GM18868 (cell line): ENCODE results near the gene NAA10.

Experiments
- ATAC-seq: cut with Tn5 transposase; IDR thresholded peaks from one replicate; pipeline ENCODE4 v1.9.1; 2021; ENCODE audit warnings: mild to moderate bottlenecking, moderate library complexity; ENCODE audit not compliant: unreplicated experiment

The NAA10 gene

DNA sequence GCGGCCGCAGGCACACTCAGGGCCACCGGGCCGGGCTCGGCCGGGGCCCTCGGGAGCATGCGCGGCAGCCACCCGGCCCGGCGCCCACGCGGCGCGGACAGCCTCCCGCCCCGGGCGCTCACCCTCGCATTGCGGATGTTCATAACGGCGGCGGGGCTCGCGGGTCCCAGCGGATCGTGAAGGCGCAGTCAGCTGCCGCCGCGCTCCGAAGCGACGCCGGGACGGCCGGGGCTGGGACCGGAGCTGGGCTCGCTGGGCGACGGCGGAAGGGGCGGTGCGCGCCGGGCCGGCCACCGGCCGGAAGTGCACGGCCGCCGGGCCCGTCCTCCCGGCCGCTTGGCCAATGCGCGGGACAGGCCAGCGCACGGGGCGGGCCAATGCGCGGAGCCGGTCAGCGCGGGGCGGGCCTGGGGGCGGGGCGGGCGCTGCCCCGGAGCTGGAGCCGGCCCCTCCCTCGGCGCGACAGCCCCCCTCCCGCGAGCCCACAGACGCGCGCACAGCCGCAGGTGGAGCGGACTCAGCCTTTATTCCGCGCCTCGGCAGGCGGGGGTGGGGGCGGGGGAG is at the start of gene NAA10:
NAA10 (minus strand) TSS at position 276 of the 564 bp plus-strand sequence; CDS start at position 143, 133 bp downstream.
- ATAC-seq, result peak; percentile 87

DNA sequence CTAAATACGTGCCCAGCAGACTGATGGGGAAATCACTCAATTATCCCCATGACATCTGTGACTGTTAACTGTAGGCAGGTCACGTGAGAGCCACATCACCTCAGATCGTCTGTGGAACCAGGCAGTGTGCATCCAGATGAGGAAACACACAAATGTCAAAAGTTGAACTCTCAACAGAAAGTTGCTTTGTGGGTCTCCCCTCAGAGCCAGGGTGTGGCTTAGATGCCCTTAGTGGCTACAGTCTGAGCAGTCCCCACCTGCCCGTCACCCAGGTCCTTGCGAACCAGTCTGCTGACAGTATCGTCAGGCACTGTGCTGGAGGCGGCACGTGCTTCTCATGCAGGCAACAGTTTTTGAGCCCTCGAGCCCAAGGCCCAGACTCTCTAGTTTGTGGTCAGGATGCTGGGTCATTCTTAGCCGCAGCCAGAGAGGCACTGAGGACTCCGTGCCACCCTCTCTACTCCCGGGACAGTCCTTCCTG is 48.5 kb upstream of the NAA10 start:
- no peak for ATAC-seq

DNA sequence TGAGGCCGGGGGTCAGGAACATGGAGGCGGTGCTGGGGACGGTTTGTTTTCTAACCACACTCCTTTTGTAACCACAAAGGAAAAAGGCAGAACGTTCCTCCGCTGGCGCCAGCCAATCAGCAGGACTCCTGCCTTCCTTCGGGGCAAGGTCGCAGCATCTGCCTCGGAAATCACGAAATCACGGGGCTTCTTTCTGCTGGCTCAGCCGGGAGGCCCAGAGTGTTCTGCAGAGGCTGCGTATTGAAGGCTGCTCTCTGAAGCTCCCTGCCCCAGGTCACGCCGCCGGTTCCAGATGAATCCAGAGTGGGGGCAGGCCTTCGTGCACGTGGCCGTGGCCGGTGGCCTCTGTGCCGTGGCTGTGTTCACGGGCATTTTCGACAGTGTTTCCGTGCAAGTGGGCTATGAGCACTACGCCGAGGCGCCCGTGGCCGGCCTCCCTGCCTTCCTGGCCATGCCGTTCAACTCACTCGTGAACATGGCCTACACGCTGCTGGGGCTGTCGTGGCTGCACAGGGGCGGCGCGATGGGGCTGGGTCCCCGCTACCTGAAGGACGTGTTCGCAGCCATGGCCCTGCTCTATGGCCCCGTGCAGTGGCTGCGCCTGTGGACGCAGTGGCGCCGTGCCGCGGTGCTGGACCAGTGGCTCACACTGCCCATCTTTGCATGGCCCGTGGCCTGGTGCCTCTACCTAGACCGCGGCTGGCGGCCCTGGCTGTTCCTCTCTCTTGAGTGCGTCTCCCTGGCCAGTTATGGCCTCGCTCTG is 47.1 kb upstream of the NAA10 start:
- ATAC-seq, result no peak

DNA sequence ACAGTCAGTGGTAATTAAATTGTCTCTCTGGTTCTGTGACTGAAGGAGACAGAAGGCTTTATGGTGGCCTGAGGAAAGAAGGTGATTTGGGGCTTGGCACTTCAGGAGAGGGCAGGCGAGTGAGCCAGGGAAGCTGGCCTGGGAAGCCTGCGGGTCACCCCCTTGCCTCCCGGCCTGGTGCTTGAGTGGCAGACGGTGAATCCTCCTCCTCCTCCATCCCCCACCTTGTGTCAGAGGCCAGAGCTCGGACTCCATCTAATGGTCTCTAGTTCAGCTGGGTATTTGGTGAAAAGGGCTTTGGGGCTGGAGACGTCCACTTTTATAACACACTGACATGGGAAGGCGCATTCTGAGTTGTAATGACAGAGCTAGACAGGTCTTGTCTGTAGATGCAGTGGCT is 46.4 kb upstream of the NAA10 start:
- ATAC-seq, result no peak

DNA sequence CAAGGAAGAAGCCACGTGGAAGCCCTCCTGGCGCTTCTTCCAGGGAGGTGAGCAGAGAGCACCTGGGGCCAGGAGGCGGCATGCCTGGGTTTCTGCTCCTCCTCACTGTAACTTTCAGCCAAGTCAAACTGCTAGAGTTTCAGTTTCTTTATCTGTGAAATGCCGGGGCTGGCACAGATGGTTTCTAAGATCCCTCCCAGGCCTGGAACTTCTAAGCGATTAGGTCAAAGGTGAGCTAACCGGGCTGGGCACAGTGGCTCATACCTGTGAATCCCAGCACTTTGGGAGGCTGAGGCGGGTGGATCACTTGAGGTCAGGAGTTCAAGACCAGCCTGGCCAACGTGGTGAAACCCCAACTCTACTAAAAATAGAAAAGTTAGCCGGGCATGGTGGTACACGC is 45.6 kb upstream of the NAA10 start:
- ATAC-seq, result peak; percentile 36

DNA sequence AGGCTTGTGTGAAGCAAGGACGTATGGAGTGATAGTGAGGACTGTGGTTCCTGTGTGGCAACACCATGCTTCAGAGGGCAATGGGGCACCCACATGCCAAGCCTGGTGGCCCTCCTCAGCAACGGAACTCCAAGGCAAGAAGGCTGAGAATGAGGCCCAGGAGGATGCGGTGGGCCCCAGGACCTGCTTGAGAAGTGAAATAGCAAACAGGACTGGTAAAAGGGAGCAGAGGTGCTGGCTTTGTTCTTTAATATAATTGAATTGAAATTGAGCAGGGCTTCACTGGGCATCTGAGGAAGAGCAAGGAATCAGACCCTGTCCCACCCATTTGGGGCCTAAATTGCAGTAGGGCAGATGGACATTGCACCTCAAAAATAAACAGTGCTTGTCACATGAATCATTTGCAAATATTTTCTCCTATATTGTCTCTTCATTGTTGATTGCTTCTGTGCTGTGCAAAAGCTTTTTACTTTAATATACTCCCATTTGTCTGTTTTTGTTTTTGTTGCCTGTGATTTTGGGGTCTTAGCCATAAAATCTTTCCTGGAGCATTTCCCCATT is 40.0 kb upstream of the NAA10 start:
- ATAC-seq, result no peak

DNA sequence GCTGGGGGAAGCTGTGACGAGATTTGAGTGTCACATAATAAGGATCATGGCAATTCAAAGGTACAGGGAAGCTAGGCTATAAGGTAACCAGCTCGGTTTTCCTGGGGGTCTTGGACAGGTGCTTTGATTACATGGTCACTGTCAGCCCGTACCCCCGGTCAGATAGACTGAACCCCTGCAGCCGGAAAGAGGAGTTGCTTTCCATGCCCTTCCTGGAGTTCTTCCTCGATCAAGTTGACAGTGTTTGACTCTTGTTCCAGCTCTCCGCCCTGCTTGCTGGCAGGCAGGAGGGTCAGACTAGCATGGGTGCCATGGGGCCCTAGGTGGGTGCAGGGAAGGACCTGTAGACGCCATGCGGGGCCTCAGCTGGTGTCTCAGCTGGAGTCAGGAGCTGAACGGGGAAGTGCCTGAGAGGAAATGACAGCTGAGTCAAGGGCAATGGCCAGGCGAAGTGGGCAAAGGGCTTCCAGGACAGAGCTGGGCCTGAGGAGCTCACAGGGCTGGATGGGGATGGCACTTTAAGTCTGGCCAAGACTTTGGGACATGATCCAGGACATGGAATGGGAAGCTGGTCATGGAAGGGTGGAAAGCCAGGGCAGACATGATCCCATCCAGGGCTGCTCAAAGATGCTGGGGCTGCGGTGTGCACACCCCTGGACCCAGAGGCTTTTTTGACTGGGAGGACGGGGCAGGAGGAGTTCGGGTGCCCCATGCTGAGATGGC is 39.3 kb upstream of the NAA10 start:
- no peak for ATAC-seq

DNA sequence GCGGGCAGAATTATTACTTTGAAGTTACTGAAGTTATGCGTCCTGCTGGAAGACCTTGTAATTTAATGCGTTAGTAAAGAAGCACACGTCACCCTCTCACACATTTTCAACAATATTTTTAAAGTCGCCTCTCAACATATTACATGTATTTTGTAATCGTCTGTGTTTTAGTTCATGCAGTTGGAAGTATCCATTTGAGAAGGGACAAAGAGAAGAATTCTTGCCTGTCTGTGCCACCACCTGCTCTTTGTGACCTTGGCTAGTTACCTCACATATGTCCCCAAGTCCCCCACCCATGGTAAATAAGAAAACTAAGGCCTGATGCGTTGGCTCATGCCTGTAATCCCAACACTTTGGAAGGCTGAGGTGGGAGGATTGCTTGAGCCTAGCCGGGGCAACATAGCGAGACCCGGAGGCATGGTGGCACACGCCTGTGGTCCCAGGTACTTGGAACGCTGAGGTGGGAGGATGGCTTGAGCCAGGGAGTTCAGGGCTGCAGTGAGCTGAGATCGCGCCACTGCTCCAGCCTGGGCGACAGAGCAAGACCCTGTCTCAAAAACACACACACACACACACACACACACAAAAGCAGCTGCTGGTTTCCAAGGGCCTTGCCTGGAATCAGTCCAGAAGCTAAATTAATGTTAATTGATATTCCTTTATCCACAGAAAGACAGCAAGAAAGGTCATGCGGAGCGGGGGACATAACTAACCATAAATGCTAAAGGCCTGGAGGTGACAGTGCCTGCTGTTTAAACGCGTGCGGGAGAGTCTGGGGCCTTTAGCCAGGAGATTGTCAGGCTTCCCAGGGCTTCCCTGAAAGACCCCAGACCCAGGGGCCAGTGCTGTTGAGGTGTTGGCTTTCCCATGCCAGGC is 38.5 kb upstream of the NAA10 start:
- ATAC-seq, result no peak

DNA sequence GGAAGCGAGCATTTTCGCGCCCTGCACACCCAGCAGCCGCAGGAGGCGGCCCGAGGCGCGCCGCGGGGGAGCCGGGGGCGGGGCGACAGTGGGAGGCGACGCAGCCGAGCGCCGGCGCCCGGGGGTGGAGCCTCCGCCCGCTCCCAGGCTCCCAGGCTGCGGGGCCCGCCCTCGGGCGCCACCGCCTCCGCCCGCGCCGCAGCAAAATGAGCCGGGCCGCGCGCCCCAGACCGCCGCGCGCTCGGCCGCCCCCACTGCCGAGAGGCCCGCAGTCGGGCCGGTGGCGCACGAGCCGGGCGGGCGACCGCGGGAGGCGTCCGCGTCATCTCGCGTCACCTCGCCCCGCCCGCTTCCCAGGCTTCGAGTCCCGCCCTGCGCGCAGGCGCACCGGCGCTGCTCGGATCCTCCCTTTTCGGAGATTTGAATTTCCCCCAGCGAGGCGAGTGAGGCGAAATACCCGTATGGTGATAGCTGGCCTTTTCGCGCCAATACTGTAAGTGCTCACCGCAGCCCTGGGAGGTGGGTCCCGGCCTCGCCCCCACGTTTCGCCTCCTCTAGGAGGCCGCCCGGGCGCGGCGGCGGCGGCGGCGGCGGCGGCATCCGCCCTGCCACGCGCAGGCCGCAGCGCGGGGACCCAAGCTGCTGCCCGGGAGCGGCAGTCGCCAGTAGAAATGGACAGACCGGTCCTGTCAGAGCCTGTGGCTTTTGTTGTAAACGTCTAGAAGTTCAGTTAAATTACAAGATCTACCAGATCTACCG is 37.7 kb upstream of the NAA10 start, which contains the start of gene TMEM187:
TMEM187 (plus strand) TSS at position 387 of the 759 bp plus-strand sequence. CDS start 9,309 bp downstream, outside the sequence.
- peak; percentile 47 for ATAC-seq

DNA sequence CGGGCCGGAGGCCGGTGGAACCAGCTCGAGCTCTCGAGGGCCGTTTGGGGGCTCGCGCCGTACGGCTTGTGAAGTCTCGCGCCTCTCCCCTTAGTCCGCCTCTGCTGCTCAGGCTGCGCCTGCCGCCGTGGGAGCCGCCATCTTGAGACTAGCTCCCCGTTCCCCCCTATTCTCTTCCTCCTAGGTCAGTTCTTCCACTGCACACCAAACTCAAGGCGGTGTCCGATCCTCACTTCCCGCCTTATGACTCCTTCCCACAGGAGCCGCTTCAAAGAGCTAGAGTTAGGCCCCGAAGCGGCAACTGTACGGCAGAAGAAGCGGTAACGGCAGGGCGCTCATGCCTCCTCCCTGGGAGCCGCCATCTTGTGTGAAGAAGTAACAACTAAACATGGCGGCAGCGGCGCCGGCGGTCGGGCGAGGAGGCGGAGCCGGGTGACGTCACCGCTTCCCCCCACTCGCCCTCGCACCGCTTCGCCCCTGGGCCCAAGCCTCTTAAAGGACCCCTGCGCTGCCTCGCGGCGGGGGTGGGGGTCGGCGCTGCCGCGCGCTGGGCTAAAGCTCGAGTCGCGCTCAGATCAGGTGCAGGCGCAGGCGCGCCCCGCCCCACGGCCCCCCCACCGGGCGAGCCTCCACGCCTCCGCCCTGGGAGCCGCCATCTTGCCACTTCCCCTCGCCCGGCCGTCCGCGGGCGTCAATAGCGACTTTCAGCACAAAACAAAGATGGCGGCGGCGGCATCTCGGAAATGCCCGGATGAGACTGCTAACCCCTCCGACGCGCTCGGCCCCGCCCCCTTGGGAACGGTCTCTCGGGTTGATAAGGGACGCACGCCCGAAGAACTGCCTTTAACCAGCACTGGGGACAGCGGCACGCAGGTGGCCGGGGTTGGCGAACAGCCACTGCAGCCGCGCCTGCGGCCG is 36.9 kb upstream of the NAA10 start, which contains the start of gene HCFC1:
HCFC1 (minus strand) TSS at position 369 of the 918 bp plus-strand sequence. CDS start 978 bp downstream, outside the sequence.
- peak; percentile 34 for ATAC-seq

DNA sequence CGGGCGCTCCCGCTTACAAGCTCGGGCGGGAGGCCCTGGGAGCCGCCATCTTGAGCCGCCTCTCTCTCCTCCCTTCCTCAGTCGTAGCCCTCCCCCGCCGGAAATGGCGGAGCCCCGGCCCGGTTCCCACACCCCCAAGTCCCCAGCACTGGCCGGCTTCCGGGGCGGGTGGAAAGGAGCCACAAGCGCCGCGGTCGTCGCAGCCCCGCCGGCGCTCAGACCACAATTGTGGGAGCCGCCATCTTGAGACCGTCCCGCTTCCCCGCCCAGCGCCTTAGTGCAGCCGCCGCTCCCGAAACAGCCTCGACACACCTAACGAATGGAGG is 36.2 kb upstream of the NAA10 start:
- ATAC-seq, result peak; percentile 29

DNA sequence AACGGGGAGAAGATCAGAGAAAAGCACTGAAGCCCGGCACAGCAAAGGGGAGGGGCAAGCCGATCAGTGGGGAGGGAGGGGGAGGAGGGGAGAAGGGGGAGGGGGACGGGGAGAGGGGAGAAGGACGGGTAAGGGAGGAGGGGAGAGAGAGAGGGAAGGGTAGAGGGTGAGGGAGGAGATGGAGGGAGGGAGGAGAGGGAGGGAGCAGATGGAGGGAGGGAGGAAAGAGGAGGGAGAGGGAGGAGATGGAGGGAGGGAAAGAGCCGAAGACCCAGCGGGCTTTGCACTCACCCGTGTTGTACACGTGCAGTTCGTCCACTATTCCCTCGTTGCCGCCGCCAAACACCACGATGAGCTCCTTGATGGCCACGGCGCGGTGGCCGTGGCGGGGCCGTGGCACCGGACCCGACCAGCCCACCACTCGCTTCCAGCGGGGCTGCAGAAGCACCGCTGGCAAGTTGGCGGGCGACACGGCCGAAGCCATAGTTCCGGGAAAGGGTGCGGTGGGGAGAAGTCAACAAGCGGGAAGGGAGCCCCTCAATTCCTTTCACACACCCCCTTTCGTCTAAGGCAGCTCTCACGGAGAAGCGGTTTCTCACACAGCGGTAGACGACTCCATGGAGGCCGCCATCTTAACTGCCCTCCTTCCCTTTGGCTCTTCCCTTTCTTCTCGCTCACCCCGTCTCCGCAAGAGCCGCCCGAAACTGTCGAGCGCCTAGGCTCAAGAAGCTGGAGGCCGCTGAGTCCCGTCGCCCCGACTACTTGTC is 35.7 kb upstream of the NAA10 start:
- ATAC-seq, result no peak

DNA sequence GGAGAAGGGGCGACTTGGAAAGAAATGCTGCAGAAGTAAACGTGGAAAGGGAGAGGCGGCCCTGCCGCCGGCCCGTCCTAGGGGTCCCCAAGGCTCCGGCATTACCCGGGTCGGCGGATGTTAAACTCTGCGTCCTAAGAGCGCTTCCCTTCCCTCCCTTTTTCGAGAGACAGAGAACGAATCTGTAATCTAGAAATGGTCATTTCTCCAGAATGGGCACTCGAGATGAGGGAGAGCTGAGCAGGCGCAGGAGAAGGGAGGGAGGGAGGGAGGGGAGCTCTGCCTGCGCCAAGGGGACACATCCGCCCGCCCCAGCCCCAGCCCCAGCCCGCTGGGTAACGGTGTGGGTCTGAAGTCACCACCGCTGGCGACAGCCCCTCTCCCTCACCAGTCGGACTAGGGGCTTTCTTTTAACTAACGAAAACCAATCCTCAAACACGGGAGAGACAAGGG is 35.1 kb upstream of the NAA10 start:
- ATAC-seq, result no peak

DNA sequence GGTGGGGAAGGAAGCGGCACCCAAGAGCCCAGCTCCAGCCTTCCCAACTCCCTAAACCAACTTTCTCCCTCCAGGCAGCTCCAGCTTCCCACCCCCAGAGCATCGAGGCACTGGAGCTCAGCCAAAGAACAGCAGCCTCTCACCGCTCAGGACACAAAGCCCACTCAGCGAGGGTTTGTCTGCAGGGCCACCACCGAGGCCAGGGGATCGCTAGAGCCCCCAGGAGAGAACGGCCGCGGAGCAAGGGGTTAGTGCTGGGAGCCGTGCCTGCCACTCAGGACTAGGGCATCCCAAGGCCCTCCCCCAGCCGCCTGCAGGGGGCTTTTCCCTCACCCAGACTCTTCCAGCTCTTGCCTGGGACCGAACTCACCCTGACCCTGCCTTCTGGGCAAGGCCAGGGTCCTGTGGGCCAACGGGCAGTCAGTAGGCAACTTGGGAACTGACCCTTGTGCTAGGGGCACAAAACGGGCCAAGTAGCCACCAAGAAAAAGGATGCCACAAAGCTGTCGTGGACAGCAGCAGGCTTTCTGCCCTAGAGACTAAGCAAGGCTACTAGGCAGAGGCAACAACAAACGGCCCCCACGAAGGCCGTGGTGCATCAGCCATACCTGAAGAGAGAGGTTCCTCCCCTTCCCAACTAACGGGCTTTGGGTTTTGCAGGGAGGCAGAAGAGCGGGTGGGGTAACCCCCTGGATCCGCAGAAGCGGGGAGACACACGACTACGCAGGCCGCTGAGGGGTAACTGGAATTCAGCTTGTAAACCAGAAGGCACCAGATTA is 34.5 kb upstream of the NAA10 start:
- ATAC-seq, result no peak

DNA sequence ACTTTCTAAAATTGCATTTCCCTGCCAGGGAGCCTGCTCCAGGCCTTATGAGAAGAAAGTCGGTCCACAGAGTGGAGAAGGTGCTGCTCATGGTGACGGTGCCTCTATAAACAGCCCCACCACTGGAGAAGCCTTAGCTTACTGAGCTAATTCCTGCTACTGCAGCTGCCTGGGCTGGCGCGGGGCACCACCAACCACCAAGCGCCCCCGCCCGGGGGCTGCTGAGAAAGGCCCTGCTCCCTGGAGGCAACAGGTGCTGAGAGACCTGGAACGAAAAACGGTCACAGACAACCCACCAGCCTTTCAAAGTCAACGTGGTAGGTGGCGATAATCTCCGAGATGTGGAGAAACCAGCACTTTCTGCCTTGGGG is 33.9 kb upstream of the NAA10 start:
- no peak for ATAC-seq

DNA sequence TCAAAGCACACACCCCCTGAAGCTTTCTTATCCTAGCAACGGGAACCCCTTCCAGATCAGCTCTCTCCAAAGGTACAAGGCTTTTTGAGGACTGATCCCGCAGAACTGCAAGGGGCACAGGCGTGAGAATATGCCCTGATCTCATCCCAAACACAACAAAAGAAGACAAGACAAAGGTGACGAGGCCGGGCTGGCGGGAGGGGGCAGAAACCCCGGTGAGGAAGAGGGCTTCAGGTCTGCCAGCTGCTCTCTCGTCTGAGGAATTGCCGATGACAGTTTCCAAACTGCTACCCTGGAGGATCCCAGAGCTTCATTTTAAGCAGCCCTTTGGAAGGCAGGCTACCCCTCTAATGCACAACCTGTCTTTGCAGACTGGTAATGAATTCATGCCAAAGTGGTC is 33.4 kb upstream of the NAA10 start:
- ATAC-seq, result no peak
